Spleen (tissue), 7 donors: ENCODE data around the gene BIVM.

ENCODE experiments used
- POLR2A ChIP-seq, 3 donors: fragments of 450-650 bp; IDR thresholded peaks; one replicate each; pipeline ENCODE4 v1.5.1; 2017; ENCODE audit warnings: antibody characterized with exemption in 3 of 3, mild to moderate bottlenecking in 1 of 3
- TF ChIP-seq, protein P1 (sequence below), 11 experiments: fragments of 200-600 bp in 7 of 11; fragments of 450-650 bp in 4 of 11; sonication (generic) in 4 of 11; IDR thresholded peaks in 8 of 11; conservative IDR thresholded peaks in 3 of 11; 1 replicate in 7 of 11; 2 replicates in 4 of 11; pipeline versions ENCODE4 v1.4.0 to v1.8.0; 2016 to 2021; ENCODE audit warnings: antibody characterized with exemption in 11 of 11, inconsistent platforms in 4 of 11, mild to moderate bottlenecking in 1 of 11
- donor health status: DM: no; HTN: no; CAD: no; lungs with moderate emphysema.
- donor health status: DM: no; HTN: no; CAD: no.
- donor health status: DM: no; HTN: no; CAD: no.

DNA sequence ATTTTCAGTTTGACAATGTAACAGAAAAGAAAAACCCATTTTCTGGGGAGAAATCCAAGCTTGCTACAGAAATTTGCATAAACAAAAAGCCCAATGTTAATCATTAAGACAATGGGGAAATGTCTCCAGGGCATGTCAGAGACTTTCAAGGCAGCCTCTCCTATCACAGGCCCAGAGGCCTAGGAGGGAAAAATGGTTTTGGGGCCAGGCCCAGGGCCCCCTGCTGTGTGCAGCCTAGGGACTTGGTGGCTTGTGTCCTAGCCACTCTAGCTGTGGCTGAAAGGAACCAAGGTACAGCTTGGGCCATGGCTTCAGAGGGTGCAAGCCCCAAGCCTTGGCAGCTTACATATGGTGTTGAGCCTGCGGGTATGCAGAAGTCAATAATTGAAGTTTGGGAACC is 17.3 kb upstream of the BIVM start:
- TF ChIP-seq, protein P1, sequence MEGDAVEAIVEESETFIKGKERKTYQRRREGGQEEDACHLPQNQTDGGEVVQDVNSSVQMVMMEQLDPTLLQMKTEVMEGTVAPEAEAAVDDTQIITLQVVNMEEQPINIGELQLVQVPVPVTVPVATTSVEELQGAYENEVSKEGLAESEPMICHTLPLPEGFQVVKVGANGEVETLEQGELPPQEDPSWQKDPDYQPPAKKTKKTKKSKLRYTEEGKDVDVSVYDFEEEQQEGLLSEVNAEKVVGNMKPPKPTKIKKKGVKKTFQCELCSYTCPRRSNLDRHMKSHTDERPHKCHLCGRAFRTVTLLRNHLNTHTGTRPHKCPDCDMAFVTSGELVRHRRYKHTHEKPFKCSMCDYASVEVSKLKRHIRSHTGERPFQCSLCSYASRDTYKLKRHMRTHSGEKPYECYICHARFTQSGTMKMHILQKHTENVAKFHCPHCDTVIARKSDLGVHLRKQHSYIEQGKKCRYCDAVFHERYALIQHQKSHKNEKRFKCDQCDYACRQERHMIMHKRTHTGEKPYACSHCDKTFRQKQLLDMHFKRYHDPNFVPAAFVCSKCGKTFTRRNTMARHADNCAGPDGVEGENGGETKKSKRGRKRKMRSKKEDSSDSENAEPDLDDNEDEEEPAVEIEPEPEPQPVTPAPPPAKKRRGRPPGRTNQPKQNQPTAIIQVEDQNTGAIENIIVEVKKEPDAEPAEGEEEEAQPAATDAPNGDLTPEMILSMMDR (IDR thresholded peaks at IDR 0.05 in 8 of 11, conservative IDR thresholded peaks at IDR 0.05 in 3 of 11), result no peak
- TF ChIP-seq POLR2A (IDR thresholded peaks at IDR 0.05), result no peak
